Stimulated activated CD8-positive, alpha-beta memory T cell treated with anti-CD3 and anti-CD28 coated beads, Interleukin-4, amount 100 ng/mL, for 24 hours (primary cell): ENCODE measurements around the gene HFE.
A peak's percentile ranks its signal among the peaks of the same experiment; 100 is the strongest.
"Not testable (repeated sequence)": the region's sequence is repeated elsewhere in the genome, so short reads cannot be mapped to it uniquely, and the experiment has no call there.

ENCODE experiments used
- DNase-seq: peaks from one replicate; pipeline ENCODE4 v3.0.0-alpha.2; 2020; ENCODE audit warnings: low read depth

The HFE gene

DNA sequence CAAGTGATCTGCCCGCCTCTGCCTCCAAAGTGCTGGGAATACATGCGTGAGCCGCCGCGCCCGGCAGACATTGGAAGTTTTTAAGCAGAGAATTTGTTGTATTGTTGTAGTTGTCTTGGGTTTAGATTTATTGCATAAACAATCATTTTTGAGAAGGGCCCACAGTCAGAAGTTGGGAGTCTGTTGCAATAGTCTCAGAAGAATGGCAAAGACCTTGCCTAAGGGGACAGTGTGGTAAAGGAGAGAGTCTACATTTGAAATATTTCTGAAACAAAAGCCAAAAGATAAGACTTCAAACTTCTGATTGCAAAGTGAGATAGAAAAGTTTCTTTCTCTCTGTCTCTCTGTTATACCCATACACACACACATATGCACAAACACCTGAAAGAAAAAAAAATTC lies 22.5 kb downstream of the HFE start:
- DNase-seq: no peak

DNA sequence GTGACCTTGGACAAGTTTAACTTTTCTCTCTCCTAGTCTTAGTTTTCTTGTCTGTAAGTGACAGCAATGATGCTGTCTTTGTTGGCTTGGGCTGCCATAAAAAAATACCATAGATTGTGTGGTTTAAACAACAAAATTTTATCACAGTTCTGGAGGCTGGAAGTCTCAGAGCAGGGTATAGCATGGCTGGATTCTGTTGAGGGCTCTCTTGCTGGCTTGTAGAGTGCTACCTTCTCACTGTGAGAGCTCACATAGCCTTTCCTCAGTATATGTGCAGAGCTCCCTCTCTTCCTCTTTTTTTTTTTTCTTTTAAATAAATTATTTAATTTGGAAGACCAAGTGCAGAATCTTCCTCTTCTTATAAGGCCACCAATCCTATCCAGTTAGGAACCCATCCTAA lies 26.3 kb downstream of the HFE start:
- DNase-seq: no peak

DNA sequence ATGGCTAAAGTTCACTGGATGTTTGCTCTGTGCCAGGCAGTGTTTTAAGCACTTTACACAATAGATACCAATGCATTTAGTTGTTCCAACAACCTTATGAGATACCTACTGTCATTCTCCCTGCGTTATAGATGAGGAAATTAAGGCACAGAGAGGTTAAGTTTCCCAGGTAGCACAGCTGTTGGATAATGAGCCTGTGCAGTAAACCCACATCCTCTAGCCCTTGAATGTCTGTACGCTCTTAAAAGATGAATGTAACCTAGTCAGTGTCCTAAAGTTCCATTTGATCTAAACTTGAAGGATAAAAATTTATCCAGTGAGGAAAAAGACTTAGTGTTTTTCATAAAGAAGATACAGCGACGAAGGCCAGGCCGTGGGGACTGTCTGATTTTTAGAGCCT lies 28.0 kb downstream of the HFE start:
- no peak for DNase-seq

DNA sequence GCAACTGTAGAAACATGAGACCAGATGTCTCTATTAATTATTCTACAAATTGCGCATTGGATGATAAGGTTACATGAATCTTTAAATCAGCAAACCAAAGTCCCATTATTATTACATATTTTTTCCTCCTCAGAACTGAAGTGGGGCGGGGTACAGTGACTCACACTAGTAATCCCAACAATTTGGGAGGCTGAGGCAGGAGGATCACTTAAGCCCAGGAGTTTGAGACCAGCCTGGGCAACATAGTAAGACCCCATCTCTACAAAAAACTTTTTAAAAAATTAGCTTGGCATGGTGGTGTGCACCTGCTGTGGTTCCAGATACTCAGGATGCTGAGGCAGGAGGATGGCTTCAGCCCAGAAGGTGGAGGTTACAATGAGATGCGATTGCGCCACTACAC lies 29.0 kb downstream of the HFE start:
- no peak for DNase-seq

DNA sequence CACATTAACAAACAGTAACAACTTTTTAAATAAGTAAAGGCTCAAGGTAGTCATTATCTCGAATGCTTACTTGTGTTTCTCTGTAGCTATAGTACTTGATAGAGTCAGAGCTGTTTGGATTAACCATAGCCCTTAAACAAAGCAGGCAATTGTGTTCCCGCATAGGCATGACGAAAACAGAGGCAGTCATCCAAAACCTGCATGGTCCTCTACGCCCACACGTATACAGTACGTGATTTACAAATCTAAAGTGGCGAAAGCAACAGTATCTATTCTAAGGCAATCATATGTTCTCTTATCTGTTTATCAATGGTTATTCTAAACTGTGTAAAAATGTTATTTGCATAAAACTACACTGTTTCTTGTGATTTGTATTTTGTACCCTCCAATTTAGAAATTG lies 31.8 kb downstream of the HFE start:
- no peak for DNase-seq

DNA sequence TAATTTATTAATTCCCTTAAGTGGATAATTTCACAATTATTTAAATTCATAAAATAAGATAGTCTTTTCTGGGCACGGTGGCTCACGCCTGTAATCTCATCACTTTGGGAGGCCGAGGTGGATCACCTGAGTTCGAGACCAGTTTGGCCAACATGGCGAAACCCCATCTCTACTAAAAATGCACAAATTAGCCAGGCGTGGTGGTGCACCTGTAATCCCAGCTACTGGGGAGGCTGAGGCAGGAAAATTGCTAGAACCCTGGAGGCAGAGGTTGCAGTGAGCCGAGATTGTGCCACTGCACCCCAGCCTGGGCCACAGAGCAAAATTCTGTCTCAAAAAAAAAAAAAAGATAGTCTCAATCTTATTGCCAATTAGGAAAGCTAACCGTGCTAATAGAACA lies 32.9 kb downstream of the HFE start:
- not testable (repeated sequence) for DNase-seq

DNA sequence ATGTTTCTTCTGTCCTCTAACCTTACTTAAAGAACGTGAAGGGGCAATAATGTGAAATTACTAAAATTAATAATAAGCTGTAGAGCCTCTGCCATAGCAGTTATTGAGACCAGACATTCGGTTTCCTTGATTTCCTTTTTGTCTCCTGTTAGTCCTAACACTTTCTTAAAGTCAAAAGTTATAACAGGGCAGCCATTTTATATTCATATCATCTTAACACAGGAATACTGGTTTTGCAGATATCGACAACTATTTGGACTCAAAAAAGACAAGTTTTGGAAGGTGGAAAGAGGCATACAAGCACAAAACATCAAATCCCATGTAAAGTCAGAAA lies 33.5 kb downstream of the HFE start:
- DNase-seq: no peak

DNA sequence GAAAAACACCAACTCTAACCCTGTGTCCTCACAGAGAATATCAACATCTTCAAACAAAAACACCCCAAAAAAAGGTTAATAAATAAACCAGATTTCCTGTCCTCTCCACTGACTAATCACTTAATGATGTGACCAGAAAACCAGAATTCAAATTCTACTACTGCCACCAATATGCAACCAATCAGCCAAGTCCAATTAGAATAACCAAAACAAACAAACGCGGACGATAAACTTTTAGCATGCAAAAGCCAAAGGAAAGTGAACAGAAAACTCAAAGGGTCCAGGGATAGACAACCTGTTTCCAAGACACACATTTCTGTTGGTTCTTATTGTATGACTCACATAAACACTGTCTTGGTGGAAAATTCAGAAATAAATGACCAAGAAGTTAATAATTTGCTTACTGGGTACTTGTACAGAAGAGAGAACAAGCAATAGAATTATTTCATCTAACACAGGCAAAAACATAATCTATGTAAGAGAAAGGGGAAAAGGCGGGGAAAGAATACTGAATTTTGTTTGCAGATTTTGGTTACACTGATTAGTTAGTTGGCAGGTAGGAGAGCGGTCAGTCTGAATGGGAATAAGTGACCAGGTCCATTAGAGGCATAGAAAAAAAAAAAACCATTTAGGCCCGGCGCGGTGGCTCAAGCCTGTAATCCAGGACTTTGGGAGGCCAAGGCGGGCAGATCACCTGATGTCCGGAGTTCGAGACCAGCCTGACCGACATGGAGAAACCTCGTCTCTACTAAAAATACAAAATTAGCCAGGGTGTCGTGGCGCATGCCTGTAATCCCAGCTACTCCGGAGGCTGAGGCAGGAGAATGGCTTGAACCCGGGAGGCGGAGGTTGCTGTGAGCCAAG lies 34.1 kb downstream of the HFE start:
- DNase-seq: no peak

DNA sequence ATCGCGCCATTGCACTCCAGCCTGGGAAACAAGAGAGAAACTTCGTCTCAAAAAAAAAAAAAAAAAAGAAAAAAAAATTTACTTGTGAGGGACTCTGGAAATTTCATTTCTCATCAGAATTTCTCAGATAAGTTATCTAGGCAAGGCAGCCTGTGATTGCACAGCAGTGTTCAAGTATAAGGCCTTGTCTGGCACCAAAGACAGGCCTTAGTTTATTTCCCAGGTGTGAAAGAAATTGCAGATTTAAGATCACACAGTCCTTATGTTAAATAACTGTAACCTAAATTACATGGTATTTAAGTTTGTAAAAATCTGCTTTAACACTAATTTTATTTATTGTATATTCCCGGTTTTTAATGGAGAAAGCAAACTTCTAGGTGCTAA lies 34.8 kb downstream of the HFE start:
- no peak for DNase-seq

DNA sequence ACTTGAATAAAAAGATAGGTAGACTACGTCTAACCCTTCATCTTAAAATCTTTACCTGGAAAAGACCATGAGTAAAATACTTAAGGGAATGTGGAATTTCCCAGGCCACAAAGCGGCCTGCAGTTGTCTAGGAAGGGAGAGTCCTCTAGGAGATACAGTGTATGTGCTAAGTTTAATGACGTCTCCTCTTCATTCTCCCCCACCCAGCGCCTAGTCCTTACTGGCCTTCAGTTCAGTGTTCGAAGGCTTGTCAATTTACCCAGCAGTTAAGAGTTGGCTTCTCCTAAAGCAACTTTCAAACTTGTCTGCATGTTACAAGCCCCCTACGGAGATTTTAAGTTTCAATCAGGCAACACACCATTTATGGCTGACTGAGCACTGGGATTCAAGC lies 35.2 kb downstream of the HFE start:
- no peak for DNase-seq

DNA sequence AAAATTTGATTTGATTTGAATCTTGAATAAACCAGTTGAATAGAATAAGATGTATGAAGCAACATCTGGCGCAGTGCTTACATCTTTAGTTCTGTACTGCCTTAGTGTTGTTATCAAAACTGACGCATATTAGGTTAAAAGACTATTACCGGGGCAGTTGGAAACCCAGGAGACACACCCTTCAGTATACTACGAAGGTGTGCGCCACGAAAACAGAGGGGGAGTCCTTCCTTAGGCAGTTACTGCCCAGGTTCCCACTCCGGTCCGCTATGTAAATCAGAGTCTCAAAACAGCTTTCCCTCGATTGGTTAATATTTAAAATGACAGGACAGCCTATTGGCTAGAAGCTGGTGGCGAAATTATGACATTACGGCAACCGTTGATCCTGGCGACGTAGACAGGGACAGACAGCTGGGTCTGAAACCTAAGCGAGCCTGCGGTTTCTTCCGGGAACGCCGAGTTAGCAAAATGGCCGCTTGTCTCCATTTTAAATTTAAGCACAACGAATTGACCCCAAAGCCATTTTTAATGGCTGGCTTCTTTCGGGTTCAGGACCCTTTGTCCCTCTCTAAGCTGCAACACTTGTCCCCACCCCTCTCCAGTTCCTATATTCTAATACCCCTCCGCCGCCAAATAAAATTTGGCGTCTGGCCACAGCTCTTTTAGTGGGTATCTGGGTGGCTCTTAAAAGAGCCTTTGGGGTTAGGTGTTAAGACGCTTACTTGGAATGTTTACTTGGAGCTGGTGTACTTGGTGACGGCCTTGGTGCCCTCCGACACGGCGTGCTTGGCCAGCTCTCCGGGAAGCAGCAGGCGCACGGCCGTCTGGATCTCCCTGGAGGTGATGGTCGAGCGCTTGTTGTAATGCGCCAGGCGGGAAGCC lies 35.8 kb downstream of the HFE start:
- DNase-seq: peak; percentile 85

DNA sequence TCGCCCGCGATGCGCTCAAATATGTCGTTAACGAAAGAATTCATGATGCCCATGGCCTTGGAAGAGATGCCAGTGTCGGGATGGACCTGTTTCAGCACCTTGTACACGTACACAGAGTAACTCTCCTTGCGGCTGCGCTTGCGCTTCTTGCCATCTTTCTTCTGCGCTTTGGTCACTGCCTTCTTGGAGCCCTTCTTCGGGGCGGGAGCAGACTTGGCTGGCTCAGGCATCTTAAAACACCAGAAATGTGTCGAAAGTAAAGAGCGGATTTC lies 36.4 kb downstream of the HFE start:
- peak; percentile 61 for DNase-seq

DNA sequence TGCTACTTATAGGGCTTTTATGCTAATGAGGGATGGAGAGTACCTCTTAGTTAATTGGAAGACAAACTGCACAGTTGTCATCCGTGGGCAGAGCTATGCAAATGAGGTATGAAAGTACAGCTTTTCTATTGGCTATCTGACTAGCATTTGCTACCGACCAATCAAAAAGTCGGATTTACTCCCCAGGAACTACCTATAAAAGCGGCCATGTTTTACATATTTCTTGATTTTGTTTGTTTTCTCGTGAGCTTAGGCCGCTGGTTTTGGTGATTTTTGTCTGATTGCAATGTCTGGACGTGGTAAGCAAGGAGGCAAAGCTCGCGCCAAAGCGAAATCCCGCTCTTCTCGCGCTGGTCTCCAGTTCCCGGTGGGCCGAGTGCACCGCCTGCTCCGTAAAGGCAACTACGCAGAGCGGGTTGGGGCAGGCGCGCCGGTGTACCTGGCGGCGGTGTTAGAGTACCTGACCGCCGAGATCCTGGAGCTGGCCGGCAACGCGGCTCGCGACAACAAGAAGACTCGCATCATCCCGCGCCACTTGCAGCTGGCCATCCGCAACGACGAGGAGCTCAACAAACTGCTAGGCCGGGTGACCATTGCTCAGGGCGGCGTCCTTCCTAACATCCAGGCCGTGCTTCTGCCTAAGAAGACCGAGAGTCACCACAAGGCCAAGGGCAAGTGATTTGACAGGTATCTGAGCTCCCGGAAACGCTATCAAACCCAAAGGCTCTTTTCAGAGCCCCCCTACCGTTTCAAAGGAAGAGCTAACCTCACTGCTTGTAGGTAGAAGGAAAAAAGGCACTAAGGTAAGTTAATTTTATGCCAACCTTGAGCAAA lies 36.9 kb downstream of the HFE start:
- peak; percentile 58 for DNase-seq

DNA sequence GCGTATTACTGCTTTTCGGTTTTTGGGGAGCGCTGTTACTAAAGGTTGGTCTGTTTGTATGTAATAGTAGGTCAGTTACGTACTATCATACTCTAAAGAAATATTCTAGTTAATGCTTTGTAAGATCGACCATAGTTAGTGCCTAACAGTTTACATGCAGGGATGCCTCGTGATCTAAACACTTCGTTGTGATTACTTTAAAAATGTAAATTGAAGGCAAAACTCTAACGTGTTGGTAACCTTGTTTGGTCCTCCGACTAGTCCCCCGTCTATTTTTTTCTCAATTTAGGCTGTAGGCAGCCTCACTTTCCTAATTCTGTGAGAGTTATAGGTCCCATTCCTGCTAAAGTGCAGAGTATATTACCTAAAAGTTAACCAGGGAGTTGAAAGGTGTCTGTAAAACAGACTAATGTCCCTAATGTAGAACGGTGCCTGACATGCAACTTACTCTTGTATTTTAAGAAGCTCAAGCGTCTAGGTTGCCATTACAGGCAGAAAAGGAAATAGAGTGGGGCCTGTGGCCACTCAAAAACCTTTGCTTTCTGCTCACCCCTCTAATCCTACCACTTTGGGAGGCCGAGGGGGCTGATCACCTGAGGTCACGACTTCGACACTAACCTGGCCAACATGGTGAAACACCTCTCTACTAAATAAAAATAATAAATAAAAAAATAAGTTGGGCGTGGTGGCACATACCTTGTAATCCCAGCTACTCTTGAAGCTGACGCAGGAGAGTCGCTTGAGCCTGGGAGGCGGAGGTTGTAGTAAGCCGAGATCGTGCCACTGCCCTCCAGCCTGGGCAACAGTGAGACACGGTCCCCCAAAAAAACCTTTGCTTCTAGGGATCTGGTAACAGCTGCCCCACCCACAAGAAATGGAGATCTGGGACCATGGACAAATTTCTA lies 37.8 kb downstream of the HFE start:
- no peak for DNase-seq

DNA sequence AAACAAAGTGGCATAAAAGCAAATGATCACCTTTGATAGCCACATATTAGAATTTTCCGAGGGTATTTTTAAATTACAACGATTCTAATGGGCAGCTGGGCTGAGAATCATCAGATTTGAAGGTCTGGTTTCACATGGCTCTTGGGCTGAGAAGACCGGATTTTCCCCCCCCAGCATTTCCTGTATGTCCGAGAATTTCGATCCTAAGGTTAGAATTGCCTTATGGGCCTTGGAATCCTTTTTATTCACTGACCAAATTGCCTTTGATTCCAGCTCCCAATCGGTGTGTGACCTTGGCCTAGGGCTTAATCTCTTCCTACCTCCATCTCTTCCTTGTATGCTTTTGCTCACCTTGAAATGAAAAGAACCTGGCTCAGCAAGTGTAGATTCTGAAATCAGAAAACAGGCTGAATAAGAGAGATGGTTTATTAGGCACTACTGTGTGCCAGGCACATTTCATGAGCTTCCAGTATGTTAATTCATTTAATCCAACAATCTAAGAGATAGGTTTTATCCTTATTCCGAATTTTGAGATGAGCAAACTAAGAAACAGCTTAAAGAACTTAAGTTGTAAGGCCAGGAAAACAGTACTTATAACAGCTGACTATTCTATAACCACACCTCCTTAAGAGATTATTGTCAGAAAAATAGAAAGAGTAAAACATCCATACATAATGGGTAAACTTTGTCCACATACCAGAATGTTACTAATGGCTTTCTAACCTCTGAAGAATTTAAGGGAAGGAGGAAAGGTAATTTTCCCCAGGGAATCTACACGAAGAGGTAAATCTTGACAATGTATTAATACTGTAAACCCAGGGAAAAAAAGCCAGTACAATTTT lies 39.4 kb downstream of the HFE start:
- no peak for DNase-seq

DNA sequence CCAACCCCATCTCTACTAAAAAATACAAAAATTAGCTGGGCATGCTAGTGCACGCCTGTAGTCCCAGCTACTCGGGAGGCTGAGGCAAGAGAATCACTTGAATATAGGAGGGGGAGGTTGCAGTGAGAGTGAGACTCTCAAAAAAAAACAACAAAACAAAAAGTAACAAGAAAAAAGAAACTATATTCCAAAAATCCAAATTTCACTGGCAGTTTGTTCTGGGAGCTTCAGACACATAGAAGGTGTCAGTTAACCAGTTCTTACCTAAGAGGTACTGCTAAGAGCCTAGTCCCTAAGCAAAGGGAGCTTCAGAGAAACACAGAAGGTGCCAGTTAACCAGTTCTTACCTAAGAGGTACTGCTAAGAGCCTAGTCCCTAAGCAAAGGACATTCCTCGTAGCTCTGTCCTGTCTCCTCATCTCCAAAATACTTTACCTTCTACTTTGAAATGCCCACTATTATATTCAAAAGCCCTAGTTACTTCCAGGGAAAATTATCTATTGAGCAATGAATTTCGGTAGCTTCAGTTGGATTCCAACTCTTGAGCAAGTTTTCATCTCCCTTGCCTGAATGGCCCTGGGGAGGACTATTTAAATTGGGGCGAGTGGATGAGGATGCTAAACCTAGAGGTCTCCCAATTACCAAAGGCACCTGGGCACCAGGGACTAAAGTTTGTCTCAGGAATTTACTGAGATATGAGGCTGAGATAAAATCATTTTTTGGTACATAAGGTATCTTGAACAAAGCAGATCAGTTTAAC lies 41.0 kb downstream of the HFE start:
- DNase-seq: no peak

DNA sequence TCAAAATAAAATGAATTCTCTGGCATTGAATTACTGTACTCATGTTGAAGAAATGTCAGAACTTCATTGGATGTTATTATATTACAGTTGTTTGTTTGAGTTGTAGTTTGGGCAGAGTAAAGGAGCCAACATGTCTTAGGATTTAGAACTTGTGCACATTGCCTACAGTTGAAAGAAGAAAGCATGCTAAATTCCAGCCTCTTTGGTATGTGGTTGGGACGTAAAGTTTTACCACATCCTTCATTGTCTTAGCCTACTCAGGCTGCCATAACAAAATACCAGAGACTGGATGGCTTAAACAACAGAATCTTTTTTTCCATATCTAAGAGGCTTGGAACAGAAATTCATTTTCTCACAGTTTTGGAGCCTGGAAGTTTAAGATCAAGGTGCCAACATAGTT lies 42.4 kb downstream of the HFE start:
- DNase-seq: no peak

DNA sequence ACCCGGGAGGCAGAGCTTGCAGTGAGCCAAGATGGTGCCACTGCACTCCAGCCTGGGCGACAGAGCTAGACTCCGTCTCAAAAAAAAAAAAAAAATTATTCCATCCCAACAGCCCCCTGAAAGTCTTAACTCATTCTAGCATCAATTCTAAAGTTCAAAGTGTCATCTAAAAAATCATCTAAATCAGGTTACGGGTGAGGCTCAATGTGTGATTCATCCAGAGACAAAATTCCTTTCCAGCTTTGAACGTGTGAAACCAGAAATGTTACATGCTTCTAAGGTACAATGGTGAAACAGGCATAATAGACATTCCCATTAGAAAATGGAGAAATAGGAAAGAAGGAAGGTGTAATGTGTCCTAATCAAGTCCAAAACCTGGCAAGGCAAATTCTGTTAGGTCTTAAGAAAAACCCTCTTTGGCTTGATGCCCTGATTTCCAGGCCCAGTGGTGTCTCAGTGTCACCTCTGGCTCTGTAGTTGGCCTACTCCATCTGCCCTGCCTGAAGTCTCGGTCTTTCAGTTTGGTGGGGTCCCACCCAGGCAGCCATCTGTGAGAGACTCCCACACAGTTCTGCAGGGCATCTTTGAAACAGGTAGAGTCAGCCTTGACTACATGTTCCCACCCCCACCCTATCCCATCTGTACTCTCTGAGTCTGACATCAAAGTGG lies 43.5 kb downstream of the HFE start:
- DNase-seq: no peak

DNA sequence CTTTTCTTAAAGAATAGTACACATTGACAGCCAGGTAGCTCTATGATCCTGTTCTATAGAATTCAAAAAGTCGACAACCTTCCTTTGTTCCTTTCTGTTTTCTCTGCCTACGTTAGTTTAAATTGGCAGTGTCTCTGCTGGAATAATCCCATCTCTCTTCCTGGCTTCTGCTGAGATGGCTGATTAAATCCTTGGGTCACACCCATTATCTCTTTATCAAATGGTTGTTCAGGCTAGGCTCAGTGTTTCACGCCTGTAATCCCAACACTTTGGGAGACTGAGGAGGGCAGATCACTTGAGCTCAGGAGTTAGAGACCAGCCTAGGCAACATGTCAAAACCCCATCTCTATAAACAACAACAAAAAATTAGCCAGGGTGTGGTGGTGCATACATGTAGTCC lies 44.4 kb downstream of the HFE start:
- no peak for DNase-seq

DNA sequence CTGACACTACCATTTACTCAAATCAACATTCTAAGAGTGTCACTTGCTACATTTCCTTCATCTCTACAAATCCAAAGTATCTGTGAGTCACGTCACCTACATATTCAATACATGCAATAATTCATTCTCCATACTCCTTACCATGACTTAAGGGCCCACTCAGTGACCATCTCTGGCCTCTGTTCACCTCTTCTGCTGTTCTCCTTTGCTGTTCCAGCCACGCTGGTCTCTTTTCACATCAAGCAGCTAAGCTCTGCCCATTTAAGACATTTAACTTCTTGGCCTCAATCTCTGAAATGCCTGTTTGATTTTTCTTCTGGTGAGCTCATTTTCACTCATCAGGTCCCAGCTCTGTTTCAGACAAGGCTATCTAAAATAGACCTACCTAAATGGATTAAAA lies 46.5 kb downstream of the HFE start:
- DNase-seq: no peak
